Subcutaneous adipose tissue (tissue), 4 donors: ENCODE data around the gene DHX58. TPM values are rescaled to one million over a fixed set of nuclear protein-coding genes. Genes with fewer than 3 reads are reported as not detected.

Experiments
- CTCF ChIP-seq: fragments of 450-650 bp; IDR thresholded peaks from one replicate; pipeline ENCODE4 v1.5.1; 2016; ENCODE audit warnings: low read depth, mild to moderate bottlenecking, control low read depth, antibody characterized with exemption, moderate library complexity
- total RNA-seq, 4 donors: library from RNA; depleted of rRNA; stranded (reverse); fragments of >200 nt; gene quantifications; one replicate each; pipeline ENCODE4 v1.1.0, GENCODE V29; 2016

The DHX58 gene
- total RNA-seq, 4 donors from 2014 or later: 4.7 to 17.1 (median 13.5) TPM

- no peak for TF ChIP-seq CTCF
These were observed 25.3 kb downstream of the DHX58 start for GRCh38 chr17:42087042-42087701.

DNA sequence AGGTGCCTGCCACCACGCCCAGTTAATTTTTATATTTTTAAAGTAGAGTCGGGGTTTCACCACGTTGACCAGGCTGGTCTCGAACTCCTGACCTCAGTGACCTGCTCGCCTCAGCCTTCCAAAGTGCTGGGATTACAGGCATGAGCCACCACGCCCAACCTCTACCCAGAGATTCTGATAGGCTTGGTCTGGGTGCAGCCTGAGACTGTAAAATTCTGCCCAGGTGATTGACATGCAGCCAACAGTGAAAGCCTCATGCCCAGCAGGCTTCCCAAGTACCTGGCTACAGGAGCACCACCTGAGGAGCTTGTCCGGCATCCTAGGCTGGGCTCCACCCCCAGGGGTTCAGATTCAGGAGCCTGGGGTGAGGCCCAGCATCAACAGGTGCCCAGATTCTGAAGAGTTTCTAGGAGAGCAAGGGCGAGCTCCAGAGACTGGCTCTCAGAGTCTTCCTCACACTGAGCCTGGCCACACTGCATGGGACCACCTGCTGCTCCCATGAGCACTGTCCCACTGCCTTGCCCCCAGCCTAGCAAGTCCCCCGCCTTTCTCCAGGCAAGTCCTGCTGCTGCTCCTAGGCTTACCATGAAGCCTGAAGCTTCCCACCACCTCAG lies 30.9 kb downstream of the DHX58 start:
- TF ChIP-seq CTCF: no peak

DNA sequence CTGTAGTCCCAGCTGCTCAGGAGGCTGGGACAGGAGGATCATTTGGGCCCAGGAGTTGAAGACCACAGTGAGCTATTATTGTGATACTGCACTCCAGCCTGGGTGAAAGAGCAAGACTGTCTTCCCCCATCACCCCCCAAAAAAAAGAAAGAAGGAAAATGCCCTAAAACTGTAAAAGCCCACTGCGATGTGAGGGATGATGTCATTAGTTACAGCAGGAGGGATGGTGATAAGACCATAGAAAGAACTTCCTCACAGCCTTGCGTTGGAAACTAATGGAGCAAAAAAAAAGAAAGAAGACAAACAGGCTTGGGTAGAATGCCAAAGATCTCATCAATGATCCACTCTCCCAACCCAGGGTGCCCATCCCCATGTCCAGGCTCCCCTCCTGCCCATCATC lies 33.0 kb downstream of the DHX58 start:
- TF ChIP-seq CTCF: no peak

- TF ChIP-seq CTCF: no peak
These were observed 34.0 kb downstream of the DHX58 start for GRCh38 chr17:42078396-42079043.

GRCh38 chr17:42077755-42078154 lies 34.8 kb downstream of the DHX58 start:
- TF ChIP-seq CTCF: no peak

DNA sequence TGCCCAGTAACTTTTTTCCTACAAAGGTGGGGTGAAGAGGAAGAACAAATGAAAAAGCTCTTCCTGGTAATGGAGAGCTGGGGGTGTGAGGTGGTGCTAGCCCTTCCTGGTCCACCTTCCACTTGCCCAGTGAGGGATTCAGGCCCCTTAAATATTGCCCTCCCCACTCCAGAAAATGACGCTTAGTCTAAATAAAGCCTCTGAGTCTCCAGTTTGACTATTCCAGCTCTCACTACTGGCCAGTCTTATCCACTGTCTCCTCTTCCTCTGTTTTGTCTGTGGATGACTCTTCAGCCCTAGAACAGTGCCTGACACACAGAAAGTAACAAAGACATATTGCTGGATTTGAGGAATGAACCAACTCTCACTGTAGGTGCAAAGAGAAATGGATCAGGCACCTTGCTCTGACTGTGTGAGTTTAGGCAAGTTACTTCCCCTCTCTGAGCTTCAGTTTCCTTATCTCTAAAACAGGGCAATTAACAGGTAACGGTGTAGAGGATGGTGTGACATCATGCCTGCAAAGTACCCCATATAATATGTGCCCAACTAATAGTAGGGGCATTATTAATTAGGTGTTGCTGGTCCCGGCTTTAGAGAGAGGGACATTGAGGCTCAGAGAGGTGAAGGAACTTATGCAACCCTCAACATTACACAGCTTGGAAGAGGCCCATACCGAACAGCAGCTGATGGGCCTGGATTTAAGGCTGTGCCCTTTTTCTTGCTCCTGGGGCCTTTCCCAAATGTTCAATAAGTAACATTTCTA lies 35.5 kb downstream of the DHX58 start:
- no peak for TF ChIP-seq CTCF

- TF ChIP-seq CTCF: no peak
These were observed 36.7 kb downstream of the DHX58 start for GRCh38 chr17:42075789-42076188.
